T-helper 1 cell treated with Interleukin-12 subunit alpha and Interleukin-12 subunit beta and Interleukin-4 antibody, amounts not matched to agents 30 μg/mL and 1 μg/mL, for 36 hours (primary cell): ENCODE results near the gene PCDHA5.
"Not testable (repeated sequence)": the region's sequence is repeated elsewhere in the genome, so short reads cannot be mapped to it uniquely, and the experiment has no call there.

Experiments
- H3K27ac Mint-ChIP-seq: one replicate; pipeline ENCODE4 v1.8.0; 2021; ENCODE audit warnings: mild to moderate bottlenecking, mixed read lengths
- H3K27me3 Mint-ChIP-seq: one replicate; pipeline ENCODE4 v1.8.0; 2021; ENCODE audit warnings: low read depth, mixed read lengths
- H3K36me3 Mint-ChIP-seq: one replicate; pipeline ENCODE4 v1.8.0; 2021; ENCODE audit warnings: low read depth, mixed read lengths
- H3K4me1 Mint-ChIP-seq: one replicate; pipeline ENCODE4 v1.8.0; 2021; ENCODE audit warnings: low read depth, mixed read lengths
- H3K4me3 Mint-ChIP-seq: one replicate; pipeline ENCODE4 v1.8.0; 2021; ENCODE audit warnings: mild to moderate bottlenecking, moderate library complexity, mixed read lengths
- H3K9me3 Mint-ChIP-seq: one replicate; pipeline ENCODE4 v1.8.0; 2021; ENCODE audit warnings: mixed read lengths

Gene PCDHA5

GRCh38 chr5:140821375-140822280, at the start of gene PCDHA5:
TSS of gene PCDHA5 (plus strand) at chr5:140821613.
- Mint-ChIP-seq H3K27me3 (no peaks in the 10 kb centered on the region), H3K4me3 (no peak within 1 kb of the TSS), H3K27ac (no peak within 1 kb of the TSS), H3K9me3 (peaks cover 23% of the 10 kb centered on the region), H3K4me1 (no peaks in the 10 kb centered on the region), H3K36me3 (no peaks in the 10 kb centered on the region)

GRCh38 chr5:140780512-140780911, 40.9 kb upstream of the PCDHA5 start:
- Mint-ChIP-seq H3K36me3 (no peaks in the 10 kb centered on the region), H3K4me1 (no peaks in the 10 kb centered on the region), H3K27ac (no peak overlapping the region), H3K4me3 (no peak overlapping the region), H3K9me3 (peaks cover 76% of the 10 kb centered on the region), H3K27me3 (no peaks in the 10 kb centered on the region)

GRCh38 chr5:140785905-140786686, 35.3 kb upstream of the PCDHA5 start, which contains the start of gene PCDHA1:
TSS of gene PCDHA1 (plus strand) at chr5:140786140.
- no peaks in the 10 kb centered on the region for H3K4me1 Mint-ChIP-seq
- H3K27me3 Mint-ChIP-seq: no peaks in the 10 kb centered on the region
- H3K36me3 Mint-ChIP-seq: peaks cover 4% of the 10 kb centered on the region
- H3K4me3 Mint-ChIP-seq: no peak within 1 kb of the TSS
- H3K9me3 Mint-ChIP-seq: peaks cover 39% of the 10 kb centered on the region
- no peak within 1 kb of the TSS for H3K27ac Mint-ChIP-seq

GRCh38 chr5:140787422-140787821, 34.0 kb upstream of the PCDHA5 start:
- not testable (repeated sequence) for H3K27ac Mint-ChIP-seq, H3K4me3 Mint-ChIP-seq, H3K27me3 Mint-ChIP-seq, H3K36me3 Mint-ChIP-seq, H3K4me1 Mint-ChIP-seq
- peaks cover 32% of the 10 kb centered on the region for H3K9me3 Mint-ChIP-seq

GRCh38 chr5:140787849-140788504, 33.4 kb upstream of the PCDHA5 start:
- peaks cover 32% of the 10 kb centered on the region for H3K9me3 Mint-ChIP-seq
- not testable (repeated sequence) for H3K4me3 Mint-ChIP-seq, H3K27ac Mint-ChIP-seq, H3K36me3 Mint-ChIP-seq, H3K27me3 Mint-ChIP-seq, H3K4me1 Mint-ChIP-seq

- no peaks in the 10 kb centered on the region for H3K4me1 Mint-ChIP-seq
- H3K36me3 Mint-ChIP-seq: peaks cover under 1% of the 10 kb centered on the region
- no peak overlapping the region for H3K27ac Mint-ChIP-seq
- peaks cover 38% of the 10 kb centered on the region for H3K9me3 Mint-ChIP-seq
- H3K4me3 Mint-ChIP-seq: no peak overlapping the region
- H3K27me3 Mint-ChIP-seq: no peaks in the 10 kb centered on the region
Measured at GRCh38 chr5:140791089-140791488, 30.3 kb upstream of the PCDHA5 start.

GRCh38 chr5:140794595-140795258, 26.7 kb upstream of the PCDHA5 start, which contains the start of gene PCDHA2:
TSS of gene PCDHA2 (plus strand) at chr5:140794852.
- Mint-ChIP-seq H3K9me3 (peaks cover 36% of the 10 kb centered on the region), H3K36me3 (no peaks in the 10 kb centered on the region), H3K4me3 (no peak within 1 kb of the TSS), H3K4me1 (no peaks in the 10 kb centered on the region), H3K27me3 (no peaks in the 10 kb centered on the region), H3K27ac (no peak within 1 kb of the TSS)

GRCh38 chr5:140795259-140795641, 26.2 kb upstream of the PCDHA5 start:
- no peaks in the 10 kb centered on the region for H3K36me3 Mint-ChIP-seq
- no peak overlapping the region for H3K4me3 Mint-ChIP-seq
- H3K9me3 Mint-ChIP-seq: peaks cover 40% of the 10 kb centered on the region
- H3K27ac Mint-ChIP-seq: no peak overlapping the region
- no peaks in the 10 kb centered on the region for H3K4me1 Mint-ChIP-seq
- H3K27me3 Mint-ChIP-seq: no peaks in the 10 kb centered on the region

GRCh38 chr5:140796072-140796717, 25.2 kb upstream of the PCDHA5 start:
- H3K4me3 Mint-ChIP-seq, H3K36me3 Mint-ChIP-seq, H3K4me1 Mint-ChIP-seq, H3K27me3 Mint-ChIP-seq, H3K27ac Mint-ChIP-seq: not testable (repeated sequence)
- H3K9me3 Mint-ChIP-seq: peaks cover 36% of the 10 kb centered on the region

GRCh38 chr5:140796718-140797095, 24.7 kb upstream of the PCDHA5 start:
- H3K9me3 Mint-ChIP-seq: peaks cover 35% of the 10 kb centered on the region
- no peak overlapping the region for H3K27ac Mint-ChIP-seq
- H3K36me3 Mint-ChIP-seq: no peaks in the 10 kb centered on the region
- no peaks in the 10 kb centered on the region for H3K27me3 Mint-ChIP-seq
- no peak overlapping the region for H3K4me3 Mint-ChIP-seq
- H3K4me1 Mint-ChIP-seq: no peaks in the 10 kb centered on the region

- Mint-ChIP-seq H3K4me1 (no peaks in the 10 kb centered on the region), H3K36me3 (no peaks in the 10 kb centered on the region), H3K27me3 (no peaks in the 10 kb centered on the region), H3K4me3 (no peak within 1 kb of the TSS), H3K27ac (peak within 1 kb of the TSS; percentile 6), H3K9me3 (peaks cover 21% of the 10 kb centered on the region)
Measured at GRCh38 chr5:140800816-140801493, 20.5 kb upstream of the PCDHA5 start, which contains the start of gene PCDHA3. TSS of gene PCDHA3 (plus strand) at chr5:140801057.

- H3K27ac Mint-ChIP-seq: no peak overlapping the region
- H3K4me1 Mint-ChIP-seq: no peaks in the 10 kb centered on the region
- H3K36me3 Mint-ChIP-seq: no peaks in the 10 kb centered on the region
- no peaks in the 10 kb centered on the region for H3K27me3 Mint-ChIP-seq
- peaks cover 23% of the 10 kb centered on the region for H3K9me3 Mint-ChIP-seq
- H3K4me3 Mint-ChIP-seq: no peak overlapping the region
Measured at GRCh38 chr5:140801494-140801841, 19.9 kb upstream of the PCDHA5 start.

GRCh38 chr5:140802381-140802780, 19.0 kb upstream of the PCDHA5 start:
- H3K27ac Mint-ChIP-seq, H3K4me1 Mint-ChIP-seq, H3K36me3 Mint-ChIP-seq, H3K4me3 Mint-ChIP-seq, H3K27me3 Mint-ChIP-seq: not testable (repeated sequence)
- peaks cover 25% of the 10 kb centered on the region for H3K9me3 Mint-ChIP-seq
